HG03520 (cell line): ENCODE measurements around the gene RABL6.
"Not testable (repeated sequence)": the region's sequence is repeated elsewhere in the genome, so short reads cannot be mapped to it uniquely, and the experiment has no call there.

Source experiments
- ATAC-seq: cut with Tn5 transposase; IDR thresholded peaks from one replicate; pipeline ENCODE4 v1.9.1; 2021; ENCODE audit warnings: mild to moderate bottlenecking, moderate library complexity; ENCODE audit not compliant: unreplicated experiment

Gene RABL6

GRCh38 chr9:136875155-136875554, 67.4 kb downstream of the RABL6 start:
- ATAC-seq = no peak

DNA sequence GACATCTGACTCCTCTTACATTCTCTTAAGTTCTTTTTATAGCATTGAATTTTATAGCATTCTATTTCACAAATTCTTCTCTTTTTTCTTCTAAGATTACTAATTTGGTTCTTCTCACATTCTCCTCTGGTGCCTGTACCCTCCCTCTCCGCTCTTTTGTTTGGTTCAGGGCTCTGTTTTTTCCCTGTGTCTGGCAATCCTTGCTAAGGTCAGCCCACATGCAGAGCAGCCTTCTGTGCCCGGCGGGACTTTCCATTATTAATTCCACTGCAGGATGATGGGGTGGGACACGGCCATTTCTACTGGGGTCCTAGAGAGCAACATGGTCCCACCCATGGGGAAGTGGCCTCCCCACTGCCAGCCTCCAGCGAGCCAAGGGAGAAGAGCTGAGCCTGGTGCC, 68.7 kb downstream of the RABL6 start:
- ATAC-seq = no peak

- no peak for ATAC-seq
Measured at GRCh38 chr9:136880651-136881050, 72.9 kb downstream of the RABL6 start.

GRCh38 chr9:136881691-136882108, 74.0 kb downstream of the RABL6 start:
- ATAC-seq = no peak

DNA sequence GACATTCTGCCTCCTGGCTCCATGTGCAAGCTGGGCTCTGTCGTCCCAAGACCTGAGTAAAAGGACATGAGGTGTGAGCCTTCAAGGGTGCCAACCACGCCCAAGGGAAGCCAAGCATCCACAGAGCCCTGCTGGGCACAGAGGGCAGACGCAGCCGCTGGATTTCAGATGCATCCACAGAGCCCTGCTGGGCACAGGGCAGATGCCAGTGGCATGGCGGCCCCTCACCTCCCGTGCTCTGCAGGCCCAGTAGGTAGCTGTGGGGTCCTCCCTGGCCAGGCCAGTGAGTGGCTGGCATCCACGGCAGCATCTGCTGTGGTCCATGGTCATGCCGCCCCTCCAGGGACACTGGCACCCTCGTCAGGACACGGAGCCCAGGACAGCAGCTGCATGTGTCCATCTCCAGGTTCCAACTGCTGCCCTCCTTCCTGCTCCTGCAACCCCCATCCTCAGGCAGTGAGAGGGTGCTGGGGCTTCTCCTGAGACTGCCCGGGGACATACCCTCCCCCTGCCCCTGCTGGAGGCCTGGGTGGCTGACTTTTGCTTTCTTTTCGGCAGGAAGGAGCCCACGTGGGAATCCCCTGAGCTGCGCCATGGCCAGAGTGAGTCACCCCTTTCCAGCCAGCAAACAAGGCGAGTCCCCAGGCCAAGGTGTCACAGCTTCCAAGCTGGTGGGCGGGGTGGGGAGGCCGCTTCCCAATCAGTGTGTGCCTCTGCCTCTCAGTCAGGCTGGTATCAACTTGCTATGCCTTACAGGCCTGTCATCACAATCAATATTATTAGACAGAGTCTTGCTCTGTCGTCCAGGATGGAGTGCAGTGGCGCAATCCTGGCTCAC, 74.6 kb downstream of the RABL6 start:
- no peak for ATAC-seq

DNA sequence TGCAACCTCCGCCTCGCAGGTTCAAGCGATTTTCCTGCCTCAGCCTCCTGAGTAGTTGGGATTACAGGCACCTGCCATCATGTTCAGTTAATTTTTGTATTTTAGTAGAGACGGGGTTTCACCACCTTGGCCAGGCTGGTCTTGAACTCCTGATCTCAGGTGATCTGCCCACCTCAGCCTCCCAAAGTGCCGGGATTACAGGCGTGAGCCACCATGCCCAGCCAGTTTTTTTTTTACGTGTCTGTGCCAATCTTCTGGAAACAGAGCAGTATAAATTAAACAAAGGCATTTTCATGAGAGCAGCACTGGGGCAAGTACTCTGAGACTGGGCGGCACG, 75.2 kb downstream of the RABL6 start:
- ATAC-seq = not testable (repeated sequence)

DNA sequence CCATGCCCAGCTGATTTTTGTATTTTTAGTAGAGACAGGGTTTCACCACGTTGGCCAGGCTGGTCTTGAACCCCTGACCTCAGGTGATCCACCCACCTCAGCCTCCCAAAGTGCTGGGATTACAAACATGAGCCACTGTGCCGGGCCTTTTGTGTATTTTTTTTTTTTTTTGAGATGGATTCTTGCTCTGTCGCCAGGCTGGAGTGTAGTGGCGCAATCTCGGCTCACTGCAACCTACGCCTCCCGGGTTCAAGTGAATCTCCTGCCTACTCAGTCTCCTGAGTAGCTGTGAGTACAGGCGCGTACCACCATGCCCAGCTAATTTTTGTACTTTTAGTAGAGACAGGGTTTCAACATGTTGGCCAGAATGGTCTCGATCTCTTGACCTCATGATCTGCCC, 75.9 kb downstream of the RABL6 start:
- not testable (repeated sequence) for ATAC-seq

GRCh38 chr9:136885950-136886578, 78.3 kb downstream of the RABL6 start, which contains the start of gene TRAF2:
Gene TRAF2 (plus strand): TSS chr9:136886516. CDS start chr9:136898741, 12,225 bp downstream.
- ATAC-seq = peak; percentile 83

- ATAC-seq = peak; percentile 17
Measured at GRCh38 chr9:136886610-136887597, 79.2 kb downstream of the RABL6 start.

GRCh38 chr9:136888454-136888853, 80.7 kb downstream of the RABL6 start:
- ATAC-seq = no peak

DNA sequence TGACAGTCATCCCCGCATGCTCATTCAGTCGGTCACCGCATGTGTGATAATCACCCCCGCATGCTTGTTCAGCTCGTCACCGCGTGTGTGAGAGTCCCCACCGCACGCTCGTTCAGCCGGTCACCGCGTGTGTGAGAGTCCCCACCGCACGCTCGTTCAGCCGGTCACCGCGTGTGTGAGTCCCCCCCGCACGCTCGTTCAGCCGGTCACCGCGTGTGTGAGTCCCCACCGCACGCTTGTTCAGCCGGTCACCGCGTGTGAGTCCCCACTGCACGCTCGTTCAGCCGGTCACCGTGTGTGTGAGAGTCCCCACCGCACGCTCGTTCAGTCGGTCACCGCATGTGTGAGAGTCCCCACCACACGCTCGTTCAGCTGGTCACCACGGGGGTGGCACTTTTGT, 82.1 kb downstream of the RABL6 start:
- no peak for ATAC-seq

- no peak for ATAC-seq
Measured at GRCh38 chr9:136890661-136891060, 82.9 kb downstream of the RABL6 start.
